Measurements from ENCODE around the gene SGIP1.
A peak's percentile ranks its signal among the peaks of the same experiment; 100 is the strongest.

Gene SGIP1

DNA sequence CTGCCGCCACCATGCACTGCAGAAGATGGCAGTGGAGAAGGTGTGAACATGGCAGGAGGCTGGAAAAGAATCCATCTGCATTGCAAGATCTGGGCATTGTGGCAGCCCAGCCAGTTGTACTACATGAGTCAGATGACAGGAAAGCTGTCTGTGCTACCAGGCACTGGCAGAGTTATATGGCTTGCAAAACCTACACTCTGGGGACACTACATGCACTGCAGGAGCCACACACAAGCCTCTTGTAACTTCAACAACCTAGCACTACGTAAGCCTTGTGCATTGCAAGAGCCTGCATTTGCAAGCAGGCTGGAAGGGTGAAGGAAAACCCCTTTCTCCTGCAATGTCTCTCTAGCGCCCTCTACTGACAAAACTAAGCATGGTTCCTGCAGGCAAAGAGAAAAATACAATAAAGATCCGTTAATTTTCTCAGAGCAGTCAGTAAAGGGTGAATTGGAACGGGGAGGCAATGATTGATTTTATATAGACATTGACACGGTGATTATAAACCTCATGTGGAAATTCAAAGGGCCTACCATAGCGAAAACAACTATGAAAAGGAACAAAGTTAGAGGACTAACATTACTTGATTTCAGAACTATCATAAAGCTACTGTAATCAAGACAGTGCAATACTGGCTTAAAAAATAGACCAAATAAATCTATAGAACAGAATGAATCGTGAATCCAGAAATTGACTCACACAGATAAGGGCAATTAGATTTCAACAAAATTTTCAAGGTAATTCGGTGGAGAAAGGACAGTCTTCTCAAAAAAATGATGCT, 192.1 kb downstream of the SGIP1 start:
- TF ChIP-seq, protein P1, sequence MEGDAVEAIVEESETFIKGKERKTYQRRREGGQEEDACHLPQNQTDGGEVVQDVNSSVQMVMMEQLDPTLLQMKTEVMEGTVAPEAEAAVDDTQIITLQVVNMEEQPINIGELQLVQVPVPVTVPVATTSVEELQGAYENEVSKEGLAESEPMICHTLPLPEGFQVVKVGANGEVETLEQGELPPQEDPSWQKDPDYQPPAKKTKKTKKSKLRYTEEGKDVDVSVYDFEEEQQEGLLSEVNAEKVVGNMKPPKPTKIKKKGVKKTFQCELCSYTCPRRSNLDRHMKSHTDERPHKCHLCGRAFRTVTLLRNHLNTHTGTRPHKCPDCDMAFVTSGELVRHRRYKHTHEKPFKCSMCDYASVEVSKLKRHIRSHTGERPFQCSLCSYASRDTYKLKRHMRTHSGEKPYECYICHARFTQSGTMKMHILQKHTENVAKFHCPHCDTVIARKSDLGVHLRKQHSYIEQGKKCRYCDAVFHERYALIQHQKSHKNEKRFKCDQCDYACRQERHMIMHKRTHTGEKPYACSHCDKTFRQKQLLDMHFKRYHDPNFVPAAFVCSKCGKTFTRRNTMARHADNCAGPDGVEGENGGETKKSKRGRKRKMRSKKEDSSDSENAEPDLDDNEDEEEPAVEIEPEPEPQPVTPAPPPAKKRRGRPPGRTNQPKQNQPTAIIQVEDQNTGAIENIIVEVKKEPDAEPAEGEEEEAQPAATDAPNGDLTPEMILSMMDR (IDR thresholded peaks at IDR 0.05), result peak; percentile 96

DNA sequence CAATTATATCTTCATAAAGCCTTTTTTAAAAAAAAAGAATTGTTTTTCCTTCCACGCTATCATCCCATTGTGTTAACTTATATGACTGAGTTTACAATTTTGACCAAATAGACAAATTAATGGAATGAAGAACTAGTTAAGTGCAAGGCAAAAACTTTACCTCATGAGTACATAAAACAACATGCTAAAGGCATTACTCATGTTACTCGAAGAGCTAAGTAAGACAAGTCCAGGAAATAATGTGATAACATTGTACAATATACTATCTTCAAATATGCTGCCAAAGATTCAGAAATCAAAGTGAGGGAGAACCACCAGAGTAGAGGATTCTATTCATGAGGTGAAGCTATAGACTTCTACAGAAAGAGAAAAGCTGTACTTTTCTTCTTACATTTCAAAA, 194.1 kb downstream of the SGIP1 start:
- TF ChIP-seq, protein P1 (IDR thresholded peaks at IDR 0.05), result no peak

DNA sequence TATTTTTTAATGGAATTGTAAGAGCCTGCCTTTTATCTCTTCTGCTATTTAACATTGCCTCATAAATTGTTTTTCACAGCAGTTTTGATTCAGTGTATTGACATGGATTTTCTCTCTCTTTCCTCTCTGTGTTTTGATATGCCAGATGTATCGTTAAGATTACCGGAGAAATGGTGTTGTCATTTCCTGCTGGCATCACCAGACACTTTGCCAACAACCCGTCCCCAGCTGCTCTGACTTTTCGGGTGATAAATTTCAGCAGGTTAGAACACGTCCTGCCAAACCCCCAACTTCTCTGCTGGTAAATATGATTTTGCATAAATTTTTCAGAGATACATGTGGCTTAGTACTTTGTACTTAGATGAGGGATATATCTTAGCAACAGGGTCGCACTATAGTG, 195.2 kb downstream of the SGIP1 start:
- TF ChIP-seq, protein P1 (IDR thresholded peaks at IDR 0.05), result no peak

DNA sequence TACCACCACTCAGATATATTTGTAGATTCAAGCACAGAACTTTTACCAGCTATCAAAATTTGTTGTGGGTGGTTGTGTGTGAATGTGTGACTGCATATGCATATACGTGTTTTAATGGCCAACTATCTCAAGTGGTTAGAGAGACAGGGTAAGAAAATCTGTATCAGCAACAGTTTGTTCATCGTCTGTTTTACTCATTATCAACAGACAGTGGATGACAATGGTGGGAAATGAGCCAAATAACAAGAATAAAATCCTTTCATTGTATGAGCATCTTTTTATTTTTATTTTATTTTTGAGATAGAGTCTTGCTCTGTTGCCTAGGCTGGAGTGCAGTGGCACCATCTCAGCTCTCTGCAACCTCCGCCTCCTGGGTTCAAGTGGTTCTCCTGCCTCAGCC, 195.6 kb downstream of the SGIP1 start:
- TF ChIP-seq, protein P1 (IDR thresholded peaks at IDR 0.05), result no peak

GRCh38 chr1:66730462-66730861, 196.5 kb downstream of the SGIP1 start:
- TF ChIP-seq, protein P1 (IDR thresholded peaks at IDR 0.05), result no peak

- TF ChIP-seq, protein P1 (IDR thresholded peaks at IDR 0.05), result no peak
Observed at GRCh38 chr1:66731170-66731865, 197.4 kb downstream of the SGIP1 start.

- TF ChIP-seq, protein P1 (IDR thresholded peaks at IDR 0.05), result no peak
Observed at GRCh38 chr1:66732407-66733166, 198.6 kb downstream of the SGIP1 start.
